Measurements from ENCODE around the gene LRRC1.
"Not testable (repeated sequence)": the region's sequence is repeated elsewhere in the genome, so short reads cannot be mapped to it uniquely, and the experiment has no call there.

Gene LRRC1

DNA sequence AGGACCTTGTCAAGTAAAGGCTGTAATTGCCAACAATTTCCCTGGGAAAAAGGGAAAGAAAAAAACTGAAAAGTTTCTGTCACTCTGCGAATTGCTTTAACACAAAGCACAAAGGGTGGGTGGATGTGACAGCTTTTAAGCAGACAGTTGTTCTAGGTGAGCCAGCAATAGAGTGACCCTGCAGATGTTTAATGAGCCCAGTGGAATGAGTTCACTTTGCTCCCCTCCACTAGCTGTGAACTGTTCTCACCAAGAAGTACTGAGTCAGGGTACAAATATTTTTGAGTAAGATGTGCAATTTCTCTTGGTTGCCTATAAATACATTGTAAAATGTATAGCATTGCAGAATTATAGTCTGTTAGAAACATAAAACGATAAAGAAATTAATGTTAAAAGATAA lies 26.2 kb upstream of the LRRC1 start:
- TF ChIP-seq CTCF (IDR thresholded peaks at IDR 0.05; ENCODE audit: control extremely low read depth, extremely low read depth, low read depth, missing control alignments): no peak
- DNase-seq (ENCODE audit: extremely low spot score): no peak
- CTCF ChIA-PET: no interaction called here
- POLR2A ChIA-PET: no interaction called here

DNA sequence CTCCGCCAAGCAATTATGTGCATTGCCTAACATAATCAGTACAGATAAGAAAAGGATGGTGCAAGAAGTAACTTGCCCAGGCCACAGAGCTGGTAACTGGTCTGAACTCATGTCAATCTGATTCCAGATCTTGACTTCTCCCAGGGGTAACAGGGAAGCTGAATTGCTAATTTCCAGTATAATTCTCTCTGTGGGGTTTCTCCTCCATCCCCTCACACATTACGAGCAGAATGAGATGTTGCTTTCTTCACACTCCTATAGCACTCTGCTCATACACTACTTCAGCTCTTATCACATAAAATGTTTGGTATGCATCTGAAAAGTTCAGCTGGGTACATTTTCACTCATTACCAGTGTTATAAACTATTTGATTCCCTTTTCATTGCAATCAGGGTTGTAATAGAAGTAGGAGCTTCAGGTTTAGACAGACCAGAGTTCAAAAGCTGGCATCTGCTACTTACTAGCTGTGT lies 24.0 kb upstream of the LRRC1 start:
- POLR2A ChIA-PET: no interaction called here
- no peak for DNase-seq (ENCODE audit: extremely low spot score)
- TF ChIP-seq CTCF (IDR thresholded peaks at IDR 0.05; ENCODE audit: control extremely low read depth, extremely low read depth, low read depth, missing control alignments): no peak
- CTCF ChIA-PET: interaction anchor here (0.6 to 1.1 kb wide), 2 partner anchors 13 to 49 kb away, joined by 3 read pairs; no protein-coding TSS in a partner anchor

DNA sequence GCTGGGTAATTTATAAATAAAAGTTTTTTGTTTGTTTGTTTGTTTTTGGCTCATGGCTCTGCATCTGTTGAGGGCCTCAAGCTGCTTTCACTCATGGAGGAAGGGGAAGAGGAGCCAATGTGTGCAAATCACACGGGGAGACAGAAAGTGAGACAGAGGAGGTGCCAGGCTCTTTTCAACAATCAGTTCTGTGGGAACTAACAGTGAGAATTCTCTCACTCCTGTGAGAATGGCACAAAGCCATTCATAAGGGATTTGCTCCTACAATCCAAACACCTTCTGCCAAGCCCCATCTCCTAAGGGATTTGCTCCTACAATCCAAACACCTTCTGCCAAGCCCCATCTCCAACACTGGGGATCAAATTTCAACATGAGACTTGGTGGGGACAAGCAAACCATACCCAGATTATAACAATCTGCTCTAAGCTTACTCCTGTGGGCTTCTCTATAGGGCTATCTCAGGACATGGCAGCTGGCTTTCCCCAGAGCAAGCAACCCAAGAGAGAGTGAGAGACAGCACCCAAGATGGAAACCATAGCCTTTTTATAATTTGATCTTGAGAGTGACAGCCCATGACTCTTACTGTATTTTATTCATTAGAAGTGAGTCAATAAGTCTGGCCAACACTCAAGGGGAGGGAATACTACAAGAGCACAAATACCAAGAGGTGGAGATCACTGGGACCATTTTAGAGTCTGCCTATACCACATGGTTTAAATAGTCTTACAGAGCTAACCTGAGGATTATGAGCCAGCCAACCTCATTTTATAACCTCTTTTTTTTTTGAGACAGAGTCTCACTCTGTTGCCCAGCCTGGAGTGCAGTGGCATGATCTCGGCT lies 22.8 kb upstream of the LRRC1 start:
- CTCF ChIA-PET: interaction anchor here (1.1 kb wide), 1 partner anchor 48 kb away, joined by 3 read pairs; no protein-coding TSS in a partner anchor
- no peak for DNase-seq (ENCODE audit: extremely low spot score)
- TF ChIP-seq CTCF (IDR thresholded peaks at IDR 0.05; ENCODE audit: control extremely low read depth, extremely low read depth, low read depth, missing control alignments): no peak
- POLR2A ChIA-PET: no interaction called here

- no peak for DNase-seq (ENCODE audit: extremely low spot score)
- POLR2A ChIA-PET: no interaction called here
- no peak for TF ChIP-seq CTCF (IDR thresholded peaks at IDR 0.05; ENCODE audit: control extremely low read depth, extremely low read depth, low read depth, missing control alignments)
- CTCF ChIA-PET: no interaction called here
These were observed 21.6 kb upstream of the LRRC1 start for GRCh38 chr6:53773044-53773696.

- POLR2A ChIA-PET, CTCF ChIA-PET: not testable (repeated sequence)
These were observed 18.7 kb upstream of the LRRC1 start for GRCh38 chr6:53776152-53776551.

DNA sequence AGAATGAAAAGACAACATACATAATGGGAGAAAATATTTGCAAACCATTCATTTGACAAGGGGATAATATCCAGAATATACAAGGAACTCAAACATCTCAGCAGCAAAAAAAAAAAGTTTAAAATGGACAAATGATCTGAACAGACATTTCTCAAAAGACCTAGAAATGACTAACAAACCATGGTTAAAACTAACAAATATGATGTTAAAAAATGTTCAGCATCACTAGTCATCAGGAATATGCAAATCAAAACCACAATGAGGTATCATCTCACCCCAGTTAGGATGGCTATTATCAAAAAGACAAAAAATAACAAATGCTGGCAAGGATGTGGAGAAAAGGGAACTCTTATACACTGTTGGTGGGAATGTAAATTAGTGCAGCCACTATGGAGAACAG lies 9.8 kb upstream of the LRRC1 start:
- DNase-seq (ENCODE audit: extremely low spot score); CTCF ChIA-PET; POLR2A ChIA-PET: not testable (repeated sequence)

More at GRCh38 chr6:53776152-53776551, 18.7 kb upstream of the LRRC1 start:
- not testable (repeated sequence) for DNase-seq (ENCODE audit: extremely low spot score)

DNA sequence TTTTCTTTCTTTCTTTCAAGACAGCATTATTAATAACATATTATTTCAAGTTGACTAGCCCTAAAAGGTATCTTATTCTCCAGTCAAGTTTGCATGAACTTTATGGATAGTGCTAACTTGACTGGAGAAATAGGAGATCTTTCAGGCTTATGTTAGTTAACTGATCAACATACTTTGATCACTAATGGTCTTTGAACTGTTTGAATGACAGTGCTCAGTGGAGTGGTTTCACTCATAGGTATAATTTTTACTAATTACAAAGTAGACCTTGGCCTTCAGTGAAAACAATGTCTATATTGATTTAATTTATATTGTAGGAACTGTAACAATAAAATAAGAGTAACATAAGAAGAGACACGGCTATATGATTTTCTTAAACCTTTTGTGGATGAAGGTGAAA lies 8.0 kb upstream of the LRRC1 start:
- ChIA-PET CTCF (interaction anchor here (1.0 kb wide), 1 partner anchor 8 kb away, joined by 3 read pairs; the partner anchor contains the start of gene LRRC1), POLR2A (no interaction called here)
- TF ChIP-seq CTCF (IDR thresholded peaks at IDR 0.05; ENCODE audit: control extremely low read depth, extremely low read depth, low read depth, missing control alignments): no peak
- no peak for DNase-seq (ENCODE audit: extremely low spot score)

Data from GM10248 (cell line).